ENCODE measurements around the gene RLF.

GRCh38 chr1:40274331-40274730 lies 113.1 kb downstream of the RLF start:
- no peak for TF ChIP-seq ZFP30 (CRISPR knock-in tag; IDR thresholded peaks at IDR 0.05)
- TF ChIP-seq BACH2 (CRISPR knock-in tag; IDR thresholded peaks at IDR 0.05; ENCODE audit: borderline replicate concordance): no peak
- no peak for TF ChIP-seq ISL1 (CRISPR knock-in tag; IDR thresholded peaks at IDR 0.05)

Data from SK-N-SH treated with all-trans-retinoic acid at 6 μM for 48 hours (cell line).